ENCODE measurements around the gene LHFPL3. TPM values are rescaled to one million over a fixed set of nuclear protein-coding genes. Genes with fewer than 3 reads are reported as not detected.

The LHFPL3 gene
- total and polyA plus RNA-seq, 2 donors (not counting 3 experiments of a cell fraction or from before 2014, with no cell fraction given), result not detected

- Histone ChIP-seq H3K9ac (replicated peaks; ENCODE audit: extremely low read depth, insufficient read depth, low read length) (no peak overlapping the region), H3K4me2 (ENCODE audit: insufficient read depth, low read length) (no peak overlapping the region), H3K79me2 (ENCODE audit: control insufficient read depth, insufficient read depth, low read length) (no peaks in the 10 kb centered on the region), H3K27ac (ENCODE audit: insufficient read depth, low read depth, low read length) (no peak overlapping the region), H3K27me3 (ENCODE audit: control insufficient read depth in 2 of 2, insufficient read depth in 2 of 2, low read length in 2 of 2) (no peaks in the 10 kb centered on the region), H3K9me3 (replicated peaks; ENCODE audit: control insufficient read depth, insufficient read depth, low read length) (no peaks in the 10 kb centered on the region), H2AFZ (ENCODE audit: low read depth, low read length) (no peak overlapping the region), H3K36me3 (ENCODE audit: control insufficient read depth in 2 of 2, extremely low read depth in 1 of 2, insufficient read depth in 2 of 2, low read length in 2 of 2) (no peaks in the 10 kb centered on the region), H3K4me3 (replicated peaks in 1 of 3; ENCODE audit: insufficient read depth in 1 of 3, low read depth in 1 of 3, low read length in 3 of 3) (no peak overlapping the region), H4K20me1 (replicated peaks; ENCODE audit: control insufficient read depth, extremely low read depth, insufficient read depth, low read length) (no peaks in the 10 kb centered on the region), H3K4me1 (ENCODE audit: control insufficient read depth, extremely low read depth, insufficient read depth, low read length) (no peaks in the 10 kb centered on the region), H3K9me1 (replicated peaks; ENCODE audit: control insufficient read depth, extremely low read depth, insufficient read depth, low read length) (no peaks in the 10 kb centered on the region)
- no TSS peak for BruUV-seq (replicated peaks)
- intact Hi-C loops (cut with micrococcal nuclease) (no loop called here), dilution Hi-C loops (cut with MboI; ENCODE audit: extremely low pct_ligation_motif_present, low sequenced_read_pairs) (no loop called here)
- CTCF ChIA-PET, result no interaction called here
- POLR2A ChIA-PET, result no interaction called here
- no peak for TF ChIP-seq GATA2 (IDR thresholded peaks at IDR 0.05; ENCODE audit: insufficient read depth, insufficient read length, low read depth, low read length)
- no peak for TF ChIP-seq CTCF (IDR thresholded peaks at IDR 0.05; ENCODE audit: extremely low read depth in 1 of 2, insufficient read depth in 1 of 2, low read depth in 1 of 2, low read length in 2 of 2)
- no peak for TF ChIP-seq EZH2 (IDR thresholded peaks at IDR 0.05; ENCODE audit: borderline replicate concordance, low read depth, low read length, severe bottlenecking)
- no peak for TF ChIP-seq POLR2AphosphoS5 (IDR thresholded peaks at IDR 0.05; ENCODE audit: insufficient read depth, low read depth, low read length)
- TF ChIP-seq MYC (IDR thresholded peaks at IDR 0.05; ENCODE audit: low read depth, low read length), result no peak
- DNase-seq (ENCODE audit: low read depth, low spot score) (no peak), FAIRE-seq (no peak)
These were observed 276.3 kb downstream of the LHFPL3 start for GRCh38 chr7:104604706-104605105.

GRCh38 chr7:104621321-104621720, 292.9 kb downstream of the LHFPL3 start:
- Histone ChIP-seq H3K9ac (replicated peaks; ENCODE audit: extremely low read depth, insufficient read depth, low read length) (no peak overlapping the region), H3K9me1 (replicated peaks; ENCODE audit: control insufficient read depth, extremely low read depth, insufficient read depth, low read length) (no peaks in the 10 kb centered on the region), H4K20me1 (replicated peaks; ENCODE audit: control insufficient read depth, extremely low read depth, insufficient read depth, low read length) (no peaks in the 10 kb centered on the region), H3K27ac (ENCODE audit: insufficient read depth, low read depth, low read length) (no peak overlapping the region), H3K4me3 (replicated peaks in 1 of 3; ENCODE audit: insufficient read depth in 1 of 3, low read depth in 1 of 3, low read length in 3 of 3) (no peak overlapping the region), H3K4me1 (ENCODE audit: control insufficient read depth, extremely low read depth, insufficient read depth, low read length) (no peaks in the 10 kb centered on the region), H3K79me2 (ENCODE audit: control insufficient read depth, insufficient read depth, low read length) (no peaks in the 10 kb centered on the region), H3K9me3 (replicated peaks; ENCODE audit: control insufficient read depth, insufficient read depth, low read length) (no peaks in the 10 kb centered on the region), H2AFZ (ENCODE audit: low read depth, low read length) (no peak overlapping the region), H3K27me3 (ENCODE audit: control insufficient read depth in 2 of 2, insufficient read depth in 2 of 2, low read length in 2 of 2) (no peaks in the 10 kb centered on the region), H3K36me3 (ENCODE audit: control insufficient read depth in 2 of 2, extremely low read depth in 1 of 2, insufficient read depth in 2 of 2, low read length in 2 of 2) (no peaks in the 10 kb centered on the region), H3K4me2 (ENCODE audit: insufficient read depth, low read length) (no peak overlapping the region)
- TF ChIP-seq FOS (IDR thresholded peaks at IDR 0.05; ENCODE audit: borderline replicate concordance, insufficient read depth, low read length), result no peak
- dilution Hi-C loops (cut with MboI; ENCODE audit: extremely low pct_ligation_motif_present, low sequenced_read_pairs), result no loop called here
- ChIA-PET CTCF (interaction anchor here (1.4 to 1.9 kb wide), 2 partner anchors 9 to 22 kb away, joined by 4 to 6 read pairs; no protein-coding TSS in a partner anchor), POLR2A (no interaction called here)
- DNase-seq (ENCODE audit: low read depth, low spot score) (no peak), FAIRE-seq (no peak)
- no TSS peak for BruUV-seq (replicated peaks)
- intact Hi-C loops (cut with micrococcal nuclease), result no loop called here

Measured in endothelial cell of umbilical vein (primary cell).